ENCODE measurements around the gene SP9. TPM values are rescaled to one million over a fixed set of nuclear protein-coding genes. Genes with fewer than 3 reads are reported as not detected.
A peak's percentile ranks its signal among the peaks of the same experiment; 100 is the strongest.

The SP9 gene
- total RNA-seq, 2 experiments from 2014 or later, result not detected

- Histone ChIP-seq H2AFZ (ENCODE audit: low read length) (0 out of 2 replicates have a peak overlapping the region, but pooled peaks have one; percentile 7), H3K9me2 (ENCODE audit: insufficient read depth, low read length) (no peaks in the 10 kb centered on the region), H3K9me3 (ENCODE audit: low read length) (no peaks in the 10 kb centered on the region), H3K79me2 (ENCODE audit: insufficient read depth, low read depth, low read length) (no peaks in the 10 kb centered on the region), H3K4me1 (ENCODE audit: insufficient read depth, low read length, poor library complexity, severe bottlenecking) (peaks cover 7% of the 10 kb centered on the region), H4K20me1 (ENCODE audit: insufficient read depth, low read length) (no peaks in the 10 kb centered on the region), H3K27ac (ENCODE audit: low read depth, low read length, poor library complexity, severe bottlenecking) (no peak overlapping the region), H3K4me2 (ENCODE audit: low read length) (no peak overlapping the region), H3K4me3 (ENCODE audit: low read depth, low read length, poor library complexity, severe bottlenecking) (no peak overlapping the region), H3K36me3 (ENCODE audit: insufficient read depth, low read length) (no peaks in the 10 kb centered on the region)
- no peak for DNase-seq (ENCODE audit: low spot score)
- ChIA-PET CTCF (ENCODE audit: unreplicated experiment) (no interaction called here), POLR2A (interaction anchor here (0.6 kb wide), 1 partner anchor 81 kb away, joined by 3 read pairs; no protein-coding TSS in a partner anchor)
- TF ChIP-seq, protein P1, sequence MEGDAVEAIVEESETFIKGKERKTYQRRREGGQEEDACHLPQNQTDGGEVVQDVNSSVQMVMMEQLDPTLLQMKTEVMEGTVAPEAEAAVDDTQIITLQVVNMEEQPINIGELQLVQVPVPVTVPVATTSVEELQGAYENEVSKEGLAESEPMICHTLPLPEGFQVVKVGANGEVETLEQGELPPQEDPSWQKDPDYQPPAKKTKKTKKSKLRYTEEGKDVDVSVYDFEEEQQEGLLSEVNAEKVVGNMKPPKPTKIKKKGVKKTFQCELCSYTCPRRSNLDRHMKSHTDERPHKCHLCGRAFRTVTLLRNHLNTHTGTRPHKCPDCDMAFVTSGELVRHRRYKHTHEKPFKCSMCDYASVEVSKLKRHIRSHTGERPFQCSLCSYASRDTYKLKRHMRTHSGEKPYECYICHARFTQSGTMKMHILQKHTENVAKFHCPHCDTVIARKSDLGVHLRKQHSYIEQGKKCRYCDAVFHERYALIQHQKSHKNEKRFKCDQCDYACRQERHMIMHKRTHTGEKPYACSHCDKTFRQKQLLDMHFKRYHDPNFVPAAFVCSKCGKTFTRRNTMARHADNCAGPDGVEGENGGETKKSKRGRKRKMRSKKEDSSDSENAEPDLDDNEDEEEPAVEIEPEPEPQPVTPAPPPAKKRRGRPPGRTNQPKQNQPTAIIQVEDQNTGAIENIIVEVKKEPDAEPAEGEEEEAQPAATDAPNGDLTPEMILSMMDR (conservative IDR thresholded peaks at IDR 0.05; ENCODE audit: low read length), result no peak
- no peak for TF ChIP-seq EZH2phosphoT487 (IDR thresholded peaks at IDR 0.05; ENCODE audit: borderline replicate concordance, low read depth, low read length)
- no TSS peak for BruUV-seq (replicated peaks)
- intact Hi-C loops (cut with micrococcal nuclease; ENCODE audit: unreplicated experiment), result no loop called here
These were observed 3.0 kb upstream of the SP9 start for GRCh38 chr2:174331595-174332216.

DNA sequence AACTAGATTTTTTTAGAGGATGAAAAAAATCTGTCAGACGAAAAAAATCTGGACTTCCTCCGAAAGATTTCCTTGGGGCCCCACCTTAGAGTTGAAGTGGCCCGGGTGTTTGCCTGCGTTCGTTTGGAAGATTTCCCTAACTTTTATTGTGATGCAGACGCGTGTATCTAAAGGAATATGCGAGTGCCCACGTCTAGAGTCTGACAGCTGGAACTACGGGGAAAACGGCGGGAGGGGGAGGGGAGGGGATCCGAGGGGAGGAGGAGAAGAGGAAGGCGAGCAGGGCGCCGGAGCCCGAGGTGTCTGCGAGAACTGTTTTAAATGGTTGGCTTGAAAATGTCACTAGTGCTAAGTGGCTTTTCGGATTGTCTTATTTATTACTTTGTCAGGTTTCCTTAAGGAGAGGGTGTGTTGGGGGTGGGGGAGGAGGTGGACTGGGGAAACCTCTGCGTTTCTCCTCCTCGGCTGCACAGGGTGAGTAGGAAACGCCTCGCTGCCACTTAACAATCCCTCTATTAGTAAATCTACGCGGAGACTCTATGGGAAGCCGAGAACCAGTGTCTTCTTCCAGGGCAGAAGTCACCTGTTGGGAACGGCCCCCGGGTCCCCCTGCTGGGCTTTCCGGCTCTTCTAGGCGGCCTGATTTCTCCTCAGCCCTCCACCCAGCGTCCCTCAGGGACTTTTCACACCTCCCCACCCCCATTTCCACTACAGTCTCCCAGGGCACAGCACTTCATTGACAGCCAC, 2.4 kb upstream of the SP9 start:
- CTCF ChIA-PET (ENCODE audit: unreplicated experiment), result no interaction called here
- H3K79me2 ChIP-seq (ENCODE audit: insufficient read depth, low read depth, low read length), result no peaks in the 10 kb centered on the region
- H3K4me1 ChIP-seq (ENCODE audit: insufficient read depth, low read length, poor library complexity, severe bottlenecking), result peaks cover 7% of the 10 kb centered on the region
- no peaks in the 10 kb centered on the region for H3K9me2 ChIP-seq (ENCODE audit: insufficient read depth, low read length)
- 0 out of 2 replicates have a peak overlapping the region, but pooled peaks have one; percentile 7 for H2AFZ ChIP-seq (ENCODE audit: low read length)
- H3K9me3 ChIP-seq (ENCODE audit: low read length), result no peaks in the 10 kb centered on the region
- no TSS peak for BruUV-seq (replicated peaks)
- TF ChIP-seq, protein P1 (conservative IDR thresholded peaks at IDR 0.05; ENCODE audit: low read length), result 0 out of 2 replicates have a peak, but pooled peaks have one; percentile 17
- TF ChIP-seq EZH2phosphoT487 (IDR thresholded peaks at IDR 0.05; ENCODE audit: borderline replicate concordance, low read depth, low read length), result no peak
- H3K4me3 ChIP-seq (ENCODE audit: low read depth, low read length, poor library complexity, severe bottlenecking), result peak overlapping the region; percentile 15
- intact Hi-C loops (cut with micrococcal nuclease; ENCODE audit: unreplicated experiment), result no loop called here
- POLR2A ChIA-PET, result interaction anchor here (0.6 kb wide), 1 partner anchor 82 kb away, joined by 3 read pairs; no protein-coding TSS in a partner anchor
- no peak overlapping the region for H3K27ac ChIP-seq (ENCODE audit: low read depth, low read length, poor library complexity, severe bottlenecking)
- no peak for DNase-seq (ENCODE audit: low spot score)
- no peaks in the 10 kb centered on the region for H3K36me3 ChIP-seq (ENCODE audit: insufficient read depth, low read length)
- H3K4me2 ChIP-seq (ENCODE audit: low read length), result peak overlapping the region; percentile 49; the same call in 1 of the 2 replicates
- no peaks in the 10 kb centered on the region for H4K20me1 ChIP-seq (ENCODE audit: insufficient read depth, low read length)

DNA sequence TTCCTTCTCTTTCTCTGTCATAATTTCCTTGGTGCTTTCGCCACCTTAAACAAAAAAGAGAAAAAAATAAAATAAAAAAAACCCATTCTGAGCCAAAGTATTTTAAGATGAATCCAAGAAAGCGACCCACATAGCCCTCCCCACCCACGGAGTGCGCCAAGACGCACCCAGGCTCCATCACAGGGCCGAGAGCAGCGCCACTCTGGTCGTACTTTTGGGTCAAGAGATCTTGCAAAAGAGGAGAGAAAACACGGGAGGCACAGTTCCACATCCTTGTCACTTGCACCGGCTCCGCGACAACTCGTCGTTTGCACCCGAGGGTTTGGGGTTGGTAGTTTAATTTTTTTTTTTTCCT, 1.8 kb upstream of the SP9 start:
- no peaks in the 10 kb centered on the region for H3K36me3 ChIP-seq (ENCODE audit: insufficient read depth, low read length)
- H3K79me2 ChIP-seq (ENCODE audit: insufficient read depth, low read depth, low read length), result no peaks in the 10 kb centered on the region
- DNase-seq (ENCODE audit: low spot score), result no peak
- H3K9me3 ChIP-seq (ENCODE audit: low read length), result no peaks in the 10 kb centered on the region
- POLR2A ChIA-PET, result no interaction called here
- H3K4me3 ChIP-seq (ENCODE audit: low read depth, low read length, poor library complexity, severe bottlenecking), result no peak overlapping the region
- CTCF ChIA-PET (ENCODE audit: unreplicated experiment), result no interaction called here
- H3K4me1 ChIP-seq (ENCODE audit: insufficient read depth, low read length, poor library complexity, severe bottlenecking), result peaks cover 7% of the 10 kb centered on the region
- BruUV-seq (replicated peaks), result no TSS peak
- no peaks in the 10 kb centered on the region for H3K9me2 ChIP-seq (ENCODE audit: insufficient read depth, low read length)
- no peaks in the 10 kb centered on the region for H4K20me1 ChIP-seq (ENCODE audit: insufficient read depth, low read length)
- intact Hi-C loops (cut with micrococcal nuclease; ENCODE audit: unreplicated experiment), result no loop called here
- H3K27ac ChIP-seq (ENCODE audit: low read depth, low read length, poor library complexity, severe bottlenecking), result no peak overlapping the region
- H3K4me2 ChIP-seq (ENCODE audit: low read length), result peak overlapping the region; percentile 49; the same call in 1 of the 2 replicates
- no peak overlapping the region for H2AFZ ChIP-seq (ENCODE audit: low read length)
- TF ChIP-seq EZH2phosphoT487 (IDR thresholded peaks at IDR 0.05; ENCODE audit: borderline replicate concordance, low read depth, low read length), result no peak
- TF ChIP-seq, protein P1 (conservative IDR thresholded peaks at IDR 0.05; ENCODE audit: low read length), result 0 out of 2 replicates have a peak, but pooled peaks have one; percentile 7

All from OCI-LY7 (cell line).